Mammary microvascular endothelial cell (primary cell): Measurements from ENCODE around the gene MGA. TPM values are rescaled to one million over a fixed set of nuclear protein-coding genes. Genes with fewer than 3 reads are reported as not detected.

Experiments
- total RNA-seq: library from RNA; depleted of rRNA; stranded (reverse); fragments of >200 nt; gene quantifications from 2 replicates; pipeline ENCODE4 v1.2.3, GENCODE V29; 2015

MGA gene
- 13.0 and 16.8 TPM in 2 replicates for total RNA-seq

GRCh38 chr15:41660235-41661077, at the start of gene MGA:
Gene MGA (plus strand): TSS chr15:41660405.

GRCh38 chr15:41774062-41774881, 114.1 kb downstream of the MGA start, which contains the start of gene MAPKBP1:
Gene MAPKBP1 (plus strand): TSS chr15:41774484. CDS start chr15:41775276, 792 bp downstream.

Other genes starting within 250 kb of the MGA start
- gene RTF1, start 243.3 kb upstream of the MGA start, total RNA-seq: 19.0 and 20.1 TPM in 2 replicates
- gene ITPKA, start 166.5 kb upstream of the MGA start, total RNA-seq: 0.44 and 1.7 TPM in 2 replicates
- gene LTK, start 146.6 kb upstream of the MGA start, total RNA-seq: 0.10 and 0.73 TPM in 2 replicates
- 21.2 and 27.4 TPM in 2 replicates for gene RPAP1, start 116.1 kb upstream of the MGA start, total RNA-seq
- 5.4 and 6.5 TPM in 2 replicates for gene TYRO3, start 101.2 kb upstream of the MGA start, total RNA-seq
- 11.9 and 13.4 TPM in 2 replicates for gene MAPKBP1, start 114.1 kb downstream of the MGA start, total RNA-seq
- gene JMJD7, start 167.7 kb downstream of the MGA start, total RNA-seq: 8.9 and 10.7 TPM in 2 replicates
- 0.27 and 0.89 TPM in 2 replicates for gene PLA2G4B, start 178.4 kb downstream of the MGA start, total RNA-seq
- 2.3 and 3.8 TPM in 2 replicates for gene SPTBN5, start 233.6 kb downstream of the MGA start, total RNA-seq